Astrocyte (in vitro differentiated cells and primary cell): ENCODE measurements around the gene RHEBL1. TPM values are rescaled to one million over a fixed set of nuclear protein-coding genes. Genes with fewer than 3 reads are reported as not detected.

Experiments
- DNase-seq: peaks from one replicate; pipeline ENCODE4 v3.0.0-alpha.2; 2010; ENCODE audit warnings: low read depth
- FAIRE-seq: peaks from 2 replicates; lab custom pipeline; 2011; peaks lifted over from hg19 to GRCh38; lab: Jason Lieb, UNC
- H2AFZ ChIP-seq: 2 replicates; pipeline ENCODE4 v1.6.0; 2012; ENCODE audit warnings: low read depth, low read length, inconsistent platforms
- H3K27ac ChIP-seq: 2 replicates; pipeline ENCODE4 v1.5.1; 2011; ENCODE audit warnings: low read depth, low read length, inconsistent platforms
- H3K27me3 ChIP-seq: 2 replicates; pipeline ENCODE4 v1.6.0; 2011; ENCODE audit warnings: low read length, inconsistent platforms; ENCODE audit not compliant: insufficient read depth
- H3K36me3 ChIP-seq: 2 replicates; pipeline ENCODE4 v1.5.1; 2011; ENCODE audit warnings: low read length, inconsistent platforms; ENCODE audit not compliant: insufficient read depth
- H3K4me1 ChIP-seq: 2 replicates; pipeline ENCODE4 v1.5.1; 2011; ENCODE audit warnings: low read length, inconsistent platforms; ENCODE audit not compliant: insufficient read depth
- H3K4me2 ChIP-seq: 2 replicates; pipeline ENCODE4 v1.6.0; 2012; ENCODE audit warnings: low read length, inconsistent platforms
- H3K4me3 ChIP-seq: 2 replicates; pipeline ENCODE4 v1.5.1; 2011; ENCODE audit warnings: low read depth, mild to moderate bottlenecking, low read length, inconsistent platforms; ENCODE audit not compliant: insufficient read depth
- H3K79me2 ChIP-seq: 2 replicates; pipeline ENCODE4 v1.6.0; 2012; ENCODE audit warnings: mild to moderate bottlenecking, low read length, inconsistent platforms; ENCODE audit not compliant: insufficient read depth
- H3K9ac ChIP-seq: 2 replicates; pipeline ENCODE4 v1.6.0; 2012; ENCODE audit warnings: mild to moderate bottlenecking, low read length, inconsistent platforms
- H3K9me3 ChIP-seq: 2 replicates; pipeline ENCODE4 v1.5.1; 2012; ENCODE audit warnings: low read depth, mild to moderate bottlenecking, low read length, inconsistent platforms; ENCODE audit not compliant: insufficient read depth
- H4K20me1 ChIP-seq: 2 replicates; pipeline ENCODE4 v1.6.0; 2012; ENCODE audit warnings: low read length, inconsistent platforms; ENCODE audit not compliant: insufficient read depth
- H3K27ac Mint-ChIP-seq: one replicate; pipeline ENCODE4 v1.8.0; 2021; ENCODE audit warnings: mild to moderate bottlenecking, mixed read lengths; ENCODE audit not compliant: unreplicated experiment
- H3K27me3 Mint-ChIP-seq: one replicate; pipeline ENCODE4 v1.8.0; 2021; ENCODE audit warnings: low read depth, mixed read lengths; ENCODE audit not compliant: unreplicated experiment
- H3K36me3 Mint-ChIP-seq: one replicate; pipeline ENCODE4 v1.8.0; 2021; ENCODE audit warnings: low read depth, mixed read lengths; ENCODE audit not compliant: unreplicated experiment
- H3K4me1 Mint-ChIP-seq: one replicate; pipeline ENCODE4 v1.8.0; 2021; ENCODE audit warnings: low read depth, mixed read lengths; ENCODE audit not compliant: unreplicated experiment
- H3K4me3 Mint-ChIP-seq: one replicate; pipeline ENCODE4 v1.8.0; 2021; ENCODE audit warnings: mild to moderate bottlenecking, moderate library complexity, mixed read lengths; ENCODE audit not compliant: unreplicated experiment
- H3K9me3 Mint-ChIP-seq: one replicate; pipeline ENCODE4 v1.8.0; 2021; ENCODE audit warnings: mild to moderate bottlenecking, mixed read lengths; ENCODE audit not compliant: unreplicated experiment
- CTCF ChIP-seq: IDR thresholded peaks from 2 replicates; pipeline ENCODE4 v1.5.1; 2011; ENCODE audit warnings: low read depth, mild to moderate bottlenecking, inconsistent platforms, low read length, moderate library complexity; ENCODE audit not compliant: insufficient read depth
- EZH2 ChIP-seq: IDR thresholded peaks from 2 replicates; pipeline ENCODE4 v1.6.1; 2012; ENCODE audit warnings: mild to moderate bottlenecking, low read length, inconsistent platforms; ENCODE audit not compliant: insufficient read depth
- total RNA-seq: library from RNA; stranded (reverse); gene quantifications from 2 replicates; pipeline ENCODE4 v1.2.1, GENCODE V29; 2021

Gene RHEBL1
- total RNA-seq, 1 donor from 2014 or later: 1.3 TPM

- Histone ChIP-seq H3K36me3 (no peaks in the 10 kb centered on the region), H2AFZ (peak overlapping the region; percentile 65), H3K9ac (no peak overlapping the region), H3K27me3 (peaks cover 54% of the 10 kb centered on the region), H3K4me3 (peak overlapping the region; percentile 47), H3K27ac (no peak overlapping the region), H3K9me3 (no peaks in the 10 kb centered on the region), H4K20me1 (peaks cover 22% of the 10 kb centered on the region), H3K4me1 (peaks cover 32% of the 10 kb centered on the region), H3K79me2 (no peaks in the 10 kb centered on the region), H3K4me2 (peak overlapping the region; percentile 84)
- Mint-ChIP-seq H3K4me3 (peak overlapping the region; percentile 69), H3K27ac (peak overlapping the region; percentile 79), H3K4me1 (peaks cover 9% of the 10 kb centered on the region), H3K27me3 (peaks cover 34% of the 10 kb centered on the region), H3K36me3 (peaks cover 3% of the 10 kb centered on the region), H3K9me3 (no peaks in the 10 kb centered on the region)
- FAIRE-seq (no peak), DNase-seq (peak; percentile 32)
- peak; percentile 18 for TF ChIP-seq CTCF
- TF ChIP-seq EZH2: peak; percentile 63
Measured at GRCh38 chr12:49089821-49090773, 20.3 kb upstream of the RHEBL1 start.

- FAIRE-seq: no peak
- H3K36me3 ChIP-seq: no peaks in the 10 kb centered on the region
- no peaks in the 10 kb centered on the region for H3K9me3 ChIP-seq
- no peak for DNase-seq
- H3K9ac ChIP-seq: no peak overlapping the region
- Mint-ChIP-seq H3K9me3 (no peaks in the 10 kb centered on the region), H3K36me3 (no peaks in the 10 kb centered on the region), H3K4me3 (no peak overlapping the region), H3K4me1 (peaks cover 9% of the 10 kb centered on the region), H3K27me3 (peaks cover 29% of the 10 kb centered on the region), H3K27ac (no peak overlapping the region)
- H2AFZ ChIP-seq: no peak overlapping the region
- H3K27me3 ChIP-seq: peaks cover 44% of the 10 kb centered on the region
- no peaks in the 10 kb centered on the region for H3K79me2 ChIP-seq
- H3K4me2 ChIP-seq: no peak overlapping the region
- H3K4me1 ChIP-seq: peaks cover 22% of the 10 kb centered on the region
- peaks cover 17% of the 10 kb centered on the region for H4K20me1 ChIP-seq
- no peak overlapping the region for H3K27ac ChIP-seq
- no peak overlapping the region for H3K4me3 ChIP-seq
- TF ChIP-seq EZH2 (no peak), CTCF (no peak)
Measured at GRCh38 chr12:49088932-49089330, 19.2 kb upstream of the RHEBL1 start.
